Activated naive CD8-positive, alpha-beta T cell treated with anti-CD3 and anti-CD28 coated beads, Interleukin-2, amount 50 U/mL, for 24 hours (primary cell): Measurements from ENCODE around the gene KIF1A.

Source experiments
- ATAC-seq: fragments of 150-1000 bp; cut with Tn5 transposase; one replicate; pipeline ENCODE4 v1.10.0; 2021
- DNase-seq: peaks from one replicate; pipeline ENCODE4 v3.0.0; 2021
- H3K27ac Mint-ChIP-seq: one replicate; pipeline ENCODE4 v1.8.0; 2021; ENCODE audit warnings: mild to moderate bottlenecking, mixed read lengths
- H3K27me3 Mint-ChIP-seq: one replicate; pipeline ENCODE4 v1.8.0; 2021; ENCODE audit warnings: mixed read lengths
- H3K36me3 Mint-ChIP-seq: one replicate; pipeline ENCODE4 v1.8.0; 2021; ENCODE audit warnings: low read depth, mixed read lengths
- H3K4me1 Mint-ChIP-seq: one replicate; pipeline ENCODE4 v1.8.0; 2021; ENCODE audit warnings: mixed read lengths
- H3K4me3 Mint-ChIP-seq: one replicate; pipeline ENCODE4 v1.8.0; 2021; ENCODE audit warnings: mild to moderate bottlenecking, moderate library complexity, mixed read lengths
- H3K9me3 Mint-ChIP-seq: one replicate; pipeline ENCODE4 v1.8.0; 2021; ENCODE audit warnings: mixed read lengths

KIF1A gene

GRCh38 chr2:240806006-240806405 lies 14.0 kb downstream of the KIF1A start:
- H3K27me3 Mint-ChIP-seq: peaks cover 12% of the 10 kb centered on the region
- H3K36me3 Mint-ChIP-seq: no peaks in the 10 kb centered on the region
- H3K9me3 Mint-ChIP-seq: no peaks in the 10 kb centered on the region
- no peak for DNase-seq
- H3K4me1 Mint-ChIP-seq: no peaks in the 10 kb centered on the region
- H3K27ac Mint-ChIP-seq: no peak overlapping the region
- ATAC-seq: no peak
- no peak overlapping the region for H3K4me3 Mint-ChIP-seq

DNA sequence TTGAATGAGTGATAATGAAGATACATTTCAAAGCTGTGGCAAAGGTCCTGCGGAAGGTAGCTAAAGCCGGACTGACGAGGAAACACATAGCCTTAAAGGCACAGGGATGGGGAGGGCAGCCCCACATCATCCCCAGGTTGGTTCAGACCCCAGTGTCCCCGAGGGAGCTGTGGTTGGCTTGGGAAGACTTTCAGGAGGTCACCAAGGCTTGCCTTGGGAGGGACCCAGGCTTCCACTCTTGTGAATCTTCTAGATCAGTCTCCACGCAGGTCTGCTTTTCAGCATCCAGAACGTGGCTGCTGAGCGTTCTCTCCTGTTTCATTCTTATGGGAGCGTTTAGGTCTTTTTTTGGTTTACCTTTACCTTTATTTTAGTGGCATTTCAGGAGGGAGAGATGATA lies 16.8 kb downstream of the KIF1A start:
- Mint-ChIP-seq H3K4me3 (no peak overlapping the region), H3K9me3 (no peaks in the 10 kb centered on the region), H3K36me3 (no peaks in the 10 kb centered on the region), H3K27me3 (peaks cover 25% of the 10 kb centered on the region), H3K27ac (no peak overlapping the region), H3K4me1 (no peaks in the 10 kb centered on the region)
- no peak for ATAC-seq
- DNase-seq: no peak

DNA sequence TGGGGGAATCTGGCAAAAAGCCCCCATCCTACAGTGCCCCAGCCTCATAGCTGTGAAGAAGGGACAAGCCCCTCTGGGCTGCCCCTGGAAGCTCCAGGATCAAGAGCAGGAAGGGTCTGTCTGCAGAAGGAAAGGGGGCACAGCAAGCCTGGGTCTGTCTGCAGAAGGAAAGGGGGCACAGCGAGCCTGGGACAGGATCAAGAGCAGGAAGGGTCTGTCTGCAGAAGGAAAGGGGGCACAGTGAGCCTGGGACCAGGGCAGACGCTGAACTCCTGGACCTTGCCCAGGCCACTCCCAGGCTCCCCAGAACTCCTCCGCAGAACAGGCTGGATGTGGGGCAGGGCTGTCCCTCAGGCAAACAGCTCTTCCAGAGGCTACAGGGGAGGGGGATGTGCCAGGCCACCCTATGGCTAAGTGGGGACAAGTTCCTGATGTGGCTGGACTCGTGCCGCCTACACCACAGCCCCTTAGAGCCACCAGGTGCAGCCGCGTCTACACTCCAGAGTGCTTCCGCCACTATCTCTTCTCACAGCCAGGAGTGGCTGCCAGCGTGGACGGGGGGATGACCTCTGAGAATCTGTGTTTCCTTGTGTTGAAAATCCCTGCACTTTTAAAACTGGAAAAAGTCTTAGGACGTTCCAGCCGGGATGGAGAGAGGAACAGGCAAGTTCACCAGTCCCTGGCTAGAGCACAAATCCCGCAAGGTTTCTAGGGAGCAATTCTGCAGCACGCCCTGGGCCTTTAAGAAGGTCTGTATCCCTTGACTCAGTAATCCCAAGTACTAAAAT lies 20.8 kb downstream of the KIF1A start:
- DNase-seq (no peak), ATAC-seq (no peak)
- Mint-ChIP-seq H3K9me3 (no peaks in the 10 kb centered on the region), H3K27ac (no peak overlapping the region), H3K4me1 (no peaks in the 10 kb centered on the region), H3K36me3 (no peaks in the 10 kb centered on the region), H3K27me3 (peaks cover 24% of the 10 kb centered on the region), H3K4me3 (no peak overlapping the region)

GRCh38 chr2:240798327-240798905 lies 21.6 kb downstream of the KIF1A start:
- Mint-ChIP-seq H3K36me3 (no peaks in the 10 kb centered on the region), H3K9me3 (no peaks in the 10 kb centered on the region), H3K4me1 (no peaks in the 10 kb centered on the region), H3K27me3 (peaks cover 22% of the 10 kb centered on the region), H3K4me3 (no peak overlapping the region), H3K27ac (no peak overlapping the region)
- no peak for DNase-seq
- no peak for ATAC-seq

- no peak overlapping the region for H3K27ac Mint-ChIP-seq
- no peaks in the 10 kb centered on the region for H3K36me3 Mint-ChIP-seq
- no peaks in the 10 kb centered on the region for H3K4me1 Mint-ChIP-seq
- DNase-seq (no peak), ATAC-seq (no peak)
- H3K9me3 Mint-ChIP-seq: no peaks in the 10 kb centered on the region
- H3K4me3 Mint-ChIP-seq: no peak overlapping the region
- peaks cover 19% of the 10 kb centered on the region for H3K27me3 Mint-ChIP-seq
These were observed 22.1 kb downstream of the KIF1A start for GRCh38 chr2:240797914-240798313.

GRCh38 chr2:240797500-240797895 lies 22.5 kb downstream of the KIF1A start:
- H3K4me3 Mint-ChIP-seq: no peak overlapping the region

DNA sequence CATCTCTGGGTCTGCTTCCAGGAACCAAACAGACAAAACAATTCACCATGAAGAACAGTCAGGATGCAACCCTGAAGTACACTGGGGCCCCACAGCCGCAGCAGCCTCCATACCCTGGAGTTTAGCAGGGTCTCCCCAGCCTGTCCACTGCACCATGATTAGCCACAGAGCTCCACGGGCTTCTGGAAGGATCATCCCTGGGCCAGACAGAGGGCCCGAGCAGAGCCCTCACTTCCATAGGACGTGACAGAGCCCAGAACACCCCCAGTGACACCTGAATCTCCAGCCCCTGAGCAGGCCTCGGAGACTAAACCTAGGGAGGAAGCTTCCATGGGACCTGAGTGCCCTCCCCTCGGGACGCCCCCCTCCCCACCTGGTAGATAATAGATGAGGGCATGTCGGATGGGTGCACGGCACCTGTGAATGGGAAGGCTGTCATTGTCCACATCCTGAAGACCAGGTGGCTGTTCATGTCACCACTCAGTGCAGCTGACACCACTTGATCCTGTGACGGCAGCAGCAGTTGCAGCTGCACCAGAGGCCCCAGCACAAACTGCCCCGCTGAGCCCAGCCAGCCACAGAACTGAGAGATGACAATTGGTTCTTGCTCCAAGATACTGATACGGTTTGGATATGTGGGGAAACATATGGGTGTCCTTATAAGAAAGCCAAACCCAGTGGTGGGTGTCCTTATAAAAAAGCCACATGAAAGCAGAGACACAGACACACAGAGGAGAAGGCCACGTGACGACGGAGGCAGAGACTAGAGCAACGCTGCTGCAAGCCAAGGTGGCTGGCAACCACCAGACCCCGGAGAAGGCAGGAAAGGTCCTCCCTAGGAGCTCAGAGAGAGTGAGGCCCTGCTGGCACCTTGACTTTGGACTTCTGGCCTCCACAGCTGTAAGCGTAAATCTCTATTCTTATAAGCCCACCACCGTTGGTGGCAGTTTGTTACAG lies 23.2 kb downstream of the KIF1A start:
- Mint-ChIP-seq H3K4me1 (no peaks in the 10 kb centered on the region), H3K4me3 (no peak overlapping the region), H3K27me3 (peaks cover 19% of the 10 kb centered on the region), H3K27ac (no peak overlapping the region), H3K36me3 (no peaks in the 10 kb centered on the region), H3K9me3 (no peaks in the 10 kb centered on the region)
- ATAC-seq (peak; percentile 9), DNase-seq (no peak)

More at GRCh38 chr2:240797500-240797895, 22.5 kb downstream of the KIF1A start:
- ATAC-seq: no peak
- H3K4me1 Mint-ChIP-seq: no peaks in the 10 kb centered on the region
- H3K27me3 Mint-ChIP-seq: peaks cover 19% of the 10 kb centered on the region
- DNase-seq: no peak
- H3K9me3 Mint-ChIP-seq: no peaks in the 10 kb centered on the region
- no peaks in the 10 kb centered on the region for H3K36me3 Mint-ChIP-seq
- no peak overlapping the region for H3K27ac Mint-ChIP-seq

GRCh38 chr2:240795916-240796510 lies 24.0 kb downstream of the KIF1A start:
- H3K27me3 Mint-ChIP-seq: peaks cover 18% of the 10 kb centered on the region
- DNase-seq: no peak
- H3K27ac Mint-ChIP-seq: no peak overlapping the region

GRCh38 chr2:240795454-240795853 lies 24.6 kb downstream of the KIF1A start:
- H3K4me3 Mint-ChIP-seq: no peak overlapping the region
- no peaks in the 10 kb centered on the region for H3K36me3 Mint-ChIP-seq
- H3K27ac Mint-ChIP-seq: no peak overlapping the region
- H3K4me1 Mint-ChIP-seq: no peaks in the 10 kb centered on the region
- DNase-seq (no peak), ATAC-seq (no peak)
- no peaks in the 10 kb centered on the region for H3K9me3 Mint-ChIP-seq
- H3K27me3 Mint-ChIP-seq: peaks cover 14% of the 10 kb centered on the region

More at GRCh38 chr2:240795916-240796510, 24.0 kb downstream of the KIF1A start:
- Mint-ChIP-seq H3K4me1 (no peaks in the 10 kb centered on the region), H3K36me3 (no peaks in the 10 kb centered on the region), H3K4me3 (no peak overlapping the region), H3K9me3 (no peaks in the 10 kb centered on the region)
- no peak for ATAC-seq

DNA sequence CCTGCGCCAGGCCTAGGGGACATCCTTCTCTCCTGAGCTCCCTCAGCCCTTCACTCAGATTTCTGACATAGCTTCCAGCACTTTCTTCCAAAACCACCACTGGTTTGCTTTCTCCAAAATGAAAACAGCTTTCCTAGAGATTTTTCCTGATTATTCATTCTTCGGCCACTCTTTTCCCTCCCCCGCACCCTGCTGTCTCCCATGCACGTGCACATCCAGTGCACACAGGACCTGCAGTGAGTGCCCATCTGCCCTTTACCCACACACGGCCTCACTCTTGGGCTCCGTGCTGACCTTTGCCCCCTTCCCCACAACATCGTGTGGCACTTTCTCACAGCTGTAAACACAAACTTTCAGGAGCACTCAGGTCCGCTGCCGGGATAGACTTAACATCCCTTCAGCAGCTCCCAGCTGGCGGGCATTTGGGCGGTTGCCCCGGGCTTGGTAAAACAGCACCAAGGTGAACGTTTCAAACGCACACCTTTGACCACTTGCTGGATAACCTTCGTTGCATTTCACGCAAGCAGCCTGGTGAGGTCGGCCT lies 25.8 kb downstream of the KIF1A start:
- Mint-ChIP-seq H3K36me3 (no peaks in the 10 kb centered on the region), H3K9me3 (no peaks in the 10 kb centered on the region), H3K4me1 (no peaks in the 10 kb centered on the region), H3K27ac (no peak overlapping the region), H3K27me3 (peaks cover 8% of the 10 kb centered on the region), H3K4me3 (no peak overlapping the region)
- no peak for DNase-seq
- ATAC-seq: no peak

DNA sequence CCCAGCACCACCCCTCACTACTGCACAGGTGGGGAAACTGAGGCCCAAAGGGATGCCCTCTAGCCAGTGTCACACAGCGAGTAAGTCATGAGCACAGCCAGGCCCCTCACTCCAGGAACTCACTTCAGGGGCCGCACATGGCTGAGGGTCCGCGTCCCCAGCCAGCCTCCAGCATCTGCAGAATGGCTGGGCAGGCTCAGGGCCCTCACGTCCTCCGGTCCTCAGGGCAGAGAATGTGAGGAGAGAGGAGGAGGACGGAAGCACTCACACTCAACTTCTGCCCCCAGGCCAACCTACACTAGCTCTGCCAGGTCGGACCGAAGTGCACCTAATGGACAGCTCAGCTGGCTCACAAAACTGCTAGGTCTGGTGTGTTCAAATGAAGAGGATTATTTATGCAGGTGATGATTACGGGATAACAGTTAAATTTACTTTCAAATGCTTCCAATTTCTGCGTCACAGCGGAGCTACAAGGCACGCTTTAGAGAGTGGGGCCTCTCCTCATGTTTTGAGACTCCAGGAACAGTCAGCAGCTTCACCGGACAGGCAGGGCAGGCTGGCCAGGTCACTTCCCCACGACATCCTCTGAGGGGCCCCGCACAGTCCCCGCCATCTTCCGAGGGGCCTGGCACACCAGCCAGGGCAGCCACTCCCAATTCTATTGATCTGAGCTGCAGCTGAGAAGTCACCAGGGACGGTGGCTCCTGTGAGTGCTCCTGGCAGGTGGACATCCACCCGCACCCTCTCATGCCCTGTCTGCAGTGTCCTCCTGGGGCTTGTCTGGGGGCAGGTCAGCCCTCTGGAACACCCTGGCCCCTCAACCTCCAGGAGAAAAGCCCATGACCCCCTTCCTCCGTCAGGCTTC lies 26.5 kb downstream of the KIF1A start:
- peaks cover 6% of the 10 kb centered on the region for H3K27me3 Mint-ChIP-seq
- no peaks in the 10 kb centered on the region for H3K36me3 Mint-ChIP-seq
- H3K9me3 Mint-ChIP-seq: no peaks in the 10 kb centered on the region
- no peak overlapping the region for H3K27ac Mint-ChIP-seq
- ATAC-seq (no peak), DNase-seq (no peak)
- no peak overlapping the region for H3K4me3 Mint-ChIP-seq
- no peaks in the 10 kb centered on the region for H3K4me1 Mint-ChIP-seq

DNA sequence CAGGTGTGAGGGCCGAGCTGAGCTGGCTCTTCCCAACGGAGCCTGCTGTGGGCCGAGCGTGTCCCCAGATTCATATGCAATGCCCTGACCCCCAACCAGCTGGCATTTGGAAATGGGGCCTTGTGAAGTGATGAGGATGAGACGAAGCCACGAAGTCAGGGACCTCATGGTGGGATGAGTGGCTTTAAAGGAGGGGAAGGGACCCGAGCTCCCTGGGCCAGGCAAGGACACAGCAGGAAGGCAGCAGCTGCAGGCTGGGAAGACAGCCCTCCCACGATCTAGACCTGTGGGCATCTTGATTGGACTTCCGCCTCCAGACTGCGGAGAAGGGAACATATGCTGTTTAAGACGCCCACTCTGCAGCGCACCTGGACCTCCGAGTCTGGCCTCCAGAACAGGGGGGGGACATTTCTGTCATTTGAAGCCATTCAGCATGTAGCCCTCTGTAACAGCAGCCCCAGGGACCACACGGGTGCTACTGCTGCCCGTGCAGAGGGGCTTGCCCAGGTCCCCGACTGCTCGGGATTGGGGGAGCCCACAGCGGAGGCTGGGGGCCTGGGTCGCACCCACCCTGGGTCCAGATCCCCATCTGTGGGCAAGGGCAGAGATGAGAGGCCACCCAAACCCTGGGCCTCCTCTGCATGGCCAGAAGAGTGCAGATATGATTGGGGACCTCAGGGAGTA lies 27.2 kb downstream of the KIF1A start:
- no peak overlapping the region for H3K4me3 Mint-ChIP-seq
- ATAC-seq (no peak), DNase-seq (no peak)
- H3K9me3 Mint-ChIP-seq: no peaks in the 10 kb centered on the region
- H3K36me3 Mint-ChIP-seq: no peaks in the 10 kb centered on the region
- no peak overlapping the region for H3K27ac Mint-ChIP-seq
- no peaks in the 10 kb centered on the region for H3K4me1 Mint-ChIP-seq
- peaks cover 7% of the 10 kb centered on the region for H3K27me3 Mint-ChIP-seq
